Ovary (tissue), 9 donors: ENCODE data around the gene AKAP8L. TPM values are rescaled to one million over a fixed set of nuclear protein-coding genes. Genes with fewer than 3 reads are reported as not detected.

Source experiments
- DNase-seq, 5 donors: peaks; one replicate each; pipeline ENCODE4 v3.0.0-alpha.2; 2019 to 2020
- H3K27ac ChIP-seq, 2 donors: fragments of 200-600 bp; one replicate each; pipeline versions ENCODE4 v1.5.1 to v1.8.0; 2019 to 2022
- H3K27me3 ChIP-seq: fragments of 200-600 bp; one replicate; pipeline ENCODE4 v1.8.0; 2022
- H3K36me3 ChIP-seq: fragments of 200-600 bp; sonication (generic); one replicate; pipeline ENCODE4 v1.5.1; 2019
- H3K4me1 ChIP-seq: one replicate; pipeline ENCODE4 v1.8.1; 2013; ENCODE audit warnings: mild to moderate bottlenecking, moderate library complexity; ENCODE audit not compliant: insufficient read depth
- H3K4me3 ChIP-seq: fragments of 200-600 bp; sonication (generic); one replicate; pipeline ENCODE4 v1.5.1; 2017
- H3K9me3 ChIP-seq, 2 donors: fragments of 200-600 bp in 1 of 2; sonication (generic) in 1 of 2; one replicate each; pipeline versions ENCODE4 v1.5.1 to v1.8.1; 2013 to 2019; ENCODE audit warnings: mild to moderate bottlenecking in 1 of 2, moderate library complexity in 1 of 2
- EP300 ChIP-seq: sonication (generic); formaldehyde crosslinking; IDR thresholded peaks from one replicate; pipeline ENCODE4 v1.6.1; 2017; ENCODE audit warnings: antibody characterized with exemption
- POLR2A ChIP-seq: fragments of 450-650 bp; IDR thresholded peaks from one replicate; pipeline ENCODE4 v1.6.1; 2017; ENCODE audit warnings: antibody characterized with exemption, mild to moderate bottlenecking, moderate library complexity
- WGBS, 3 donors: extraction: QIAGEN DNeasy Blood & Tissue Kit in 1 of 3; methylation state at CpG; one replicate each; pipeline versions ENCODE4 v1.1.5 to v1.1.7; 2013 to 2017; 5-methylcytosine and 5-hydroxymethylcytosine counted together
- intact Hi-C, 4 donors: fragments of 100-400 bp; cut with DNase I; formaldehyde crosslinking; loops; one replicate each; pipeline versions ENCODE4 v1.11.0 to v1.15.1; 2022 to 2023
- polyA plus RNA-seq, 2 donors: library from polyadenylated mRNA; stranded (reverse); fragments of 200-250 nt in 1 of 2; fragments of 350-450 nt in 1 of 2; fragmentation: Illumina TruSeq in 1 of 2; extraction: RNeasy Lipid Tissue Mini Kit (QIAGEN cat#74804) in 1 of 2; gene quantifications; one replicate each; pipeline ENCODE4 v1.2.3, GENCODE V29; 2013 to 2014
- total RNA-seq, 7 donors: library from RNA; depleted of rRNA in 2 of 7; stranded (reverse); fragments of >200 nt in 2 of 7; fragmentation: NEBNext Ultra II Directional in 3 of 7; extraction: Animal tissue kit (Norgen Biotek cat#: 25700) in 3 of 7; gene quantifications; one replicate each; pipeline versions ENCODE4 v1.1.0 to v1.2.4, GENCODE V29; 2016 to 2023
- TF ChIP-seq, protein P1 (sequence below), 3 donors: fragments of 450-650 bp in 2 of 3; fragments of 200-600 bp in 1 of 3; IDR thresholded peaks; one replicate each; pipeline versions ENCODE4 v1.5.1 to v1.8.0; 2016 to 2022; ENCODE audit warnings: antibody characterized with exemption in 3 of 3, mild to moderate bottlenecking in 1 of 3
- donor health status: DM: no; HTN: no; CAD: no; lungs with moderate emphysema.
- donor health status: DM: no; HTN: no; CAD: no.
- donor health status: Bipolar disorder and iron deficiency.
- donor health status: DM: yes; HTN: yes; CAD: no.
- donor health status: DM: no; HTN: no; CAD: no.
- donor health status: DM: yes; HTN: yes; CAD: no.

AKAP8L gene
- total and polyA plus RNA-seq, 9 donors = 70.3 to 121 (median 93.0) TPM

DNA sequence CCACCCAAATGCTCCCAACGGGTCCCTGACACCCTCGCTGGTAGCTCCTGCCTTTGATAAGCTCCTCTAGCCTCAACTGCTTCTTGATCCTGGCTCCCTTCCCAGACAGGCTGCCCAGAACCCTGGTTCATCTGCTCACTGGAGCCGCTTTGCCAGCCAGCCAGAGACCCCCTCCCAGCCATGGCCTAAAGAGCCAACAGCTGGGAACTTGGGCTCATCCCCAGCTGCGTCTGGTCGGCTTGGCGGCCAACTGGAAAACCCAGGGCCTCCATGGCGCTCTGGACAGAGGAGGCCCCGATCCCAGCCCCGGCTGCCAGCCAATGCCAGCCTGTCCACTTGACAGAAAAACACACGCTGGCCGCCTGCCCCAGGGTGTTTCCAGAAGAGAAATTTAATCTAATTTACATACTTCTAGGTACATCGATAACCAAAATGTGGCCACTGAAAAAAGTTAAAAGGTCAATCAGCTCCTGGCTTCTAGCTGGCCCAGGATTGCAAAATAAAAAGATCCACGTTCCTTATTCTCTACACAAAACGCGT lies 3.0 kb upstream of the AKAP8L start:
- no peaks in the 10 kb centered on the region for H3K27me3 ChIP-seq
- peak in 4 of 5 donors; percentile 54 to 73 (median 66) for DNase-seq
- no peak overlapping the region for H3K4me3 ChIP-seq
- WGBS, 3 donors = 8 to 30% (median 27%) methylated on average over 15 of the region's 15 CpGs
- TF ChIP-seq POLR2A = no peak
- TF ChIP-seq, protein P1, sequence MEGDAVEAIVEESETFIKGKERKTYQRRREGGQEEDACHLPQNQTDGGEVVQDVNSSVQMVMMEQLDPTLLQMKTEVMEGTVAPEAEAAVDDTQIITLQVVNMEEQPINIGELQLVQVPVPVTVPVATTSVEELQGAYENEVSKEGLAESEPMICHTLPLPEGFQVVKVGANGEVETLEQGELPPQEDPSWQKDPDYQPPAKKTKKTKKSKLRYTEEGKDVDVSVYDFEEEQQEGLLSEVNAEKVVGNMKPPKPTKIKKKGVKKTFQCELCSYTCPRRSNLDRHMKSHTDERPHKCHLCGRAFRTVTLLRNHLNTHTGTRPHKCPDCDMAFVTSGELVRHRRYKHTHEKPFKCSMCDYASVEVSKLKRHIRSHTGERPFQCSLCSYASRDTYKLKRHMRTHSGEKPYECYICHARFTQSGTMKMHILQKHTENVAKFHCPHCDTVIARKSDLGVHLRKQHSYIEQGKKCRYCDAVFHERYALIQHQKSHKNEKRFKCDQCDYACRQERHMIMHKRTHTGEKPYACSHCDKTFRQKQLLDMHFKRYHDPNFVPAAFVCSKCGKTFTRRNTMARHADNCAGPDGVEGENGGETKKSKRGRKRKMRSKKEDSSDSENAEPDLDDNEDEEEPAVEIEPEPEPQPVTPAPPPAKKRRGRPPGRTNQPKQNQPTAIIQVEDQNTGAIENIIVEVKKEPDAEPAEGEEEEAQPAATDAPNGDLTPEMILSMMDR (IDR thresholded peaks at IDR 0.05) = no peak
- TF ChIP-seq EP300 = no peak
- H3K36me3 ChIP-seq = no peaks in the 10 kb centered on the region
- no peaks in the 10 kb centered on the region for H3K9me3 ChIP-seq
- H3K27ac ChIP-seq = peak overlapping the region in 1 of 2 donors; percentile 65
- H3K4me1 ChIP-seq = peaks cover 22% of the 10 kb centered on the region
- intact Hi-C loops = loop anchor here in 1 of 4 donors (10.0 kb wide), 1 partner anchor 167 kb away; no protein-coding TSS in a partner anchor

DNA sequence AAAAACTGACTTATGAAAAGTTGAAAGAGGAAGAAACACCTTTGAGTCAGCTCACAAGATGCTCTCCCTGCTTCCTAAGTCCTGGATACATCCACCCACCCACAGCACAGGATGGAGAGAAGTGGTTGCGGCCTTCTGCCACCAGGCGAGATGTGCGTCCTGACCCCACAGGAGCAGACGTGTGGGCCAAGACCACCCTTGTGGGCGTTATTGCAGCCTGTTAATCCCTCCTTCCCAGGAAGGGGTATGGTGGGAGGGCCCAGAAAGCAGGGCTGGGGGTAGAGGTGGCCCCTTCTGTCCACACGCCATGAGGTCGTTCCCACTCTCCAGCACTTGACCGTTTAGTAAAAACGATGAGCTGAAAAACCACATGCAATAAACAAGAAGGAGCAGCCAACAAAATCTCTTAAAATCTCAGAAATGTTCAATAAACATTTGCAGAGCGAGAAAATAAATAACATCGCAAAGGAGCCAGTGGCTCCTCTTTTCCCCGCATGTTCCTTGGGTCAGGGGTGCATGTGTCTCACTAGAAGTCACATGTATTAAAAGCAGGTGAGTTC lies 2.4 kb upstream of the AKAP8L start:
- Histone ChIP-seq H3K4me1 (peaks cover 24% of the 10 kb centered on the region), H3K27me3 (no peaks in the 10 kb centered on the region), H3K4me3 (no peak overlapping the region), H3K27ac (peak overlapping the region in 1 of 2 donors; percentile 65), H3K36me3 (no peaks in the 10 kb centered on the region), H3K9me3 (no peaks in the 10 kb centered on the region)
- no peak for DNase-seq
- intact Hi-C loops = loop anchor here in 1 of 4 donors (10.0 kb wide), 1 partner anchor 166 kb away; no protein-coding TSS in a partner anchor
- TF ChIP-seq EP300 (no peak), POLR2A (no peak)
- TF ChIP-seq, protein P1 (IDR thresholded peaks at IDR 0.05) = no peak
- WGBS, 3 donors = 19 to 45% (median 35%) methylated on average over 12 of the region's 12 CpGs

DNA sequence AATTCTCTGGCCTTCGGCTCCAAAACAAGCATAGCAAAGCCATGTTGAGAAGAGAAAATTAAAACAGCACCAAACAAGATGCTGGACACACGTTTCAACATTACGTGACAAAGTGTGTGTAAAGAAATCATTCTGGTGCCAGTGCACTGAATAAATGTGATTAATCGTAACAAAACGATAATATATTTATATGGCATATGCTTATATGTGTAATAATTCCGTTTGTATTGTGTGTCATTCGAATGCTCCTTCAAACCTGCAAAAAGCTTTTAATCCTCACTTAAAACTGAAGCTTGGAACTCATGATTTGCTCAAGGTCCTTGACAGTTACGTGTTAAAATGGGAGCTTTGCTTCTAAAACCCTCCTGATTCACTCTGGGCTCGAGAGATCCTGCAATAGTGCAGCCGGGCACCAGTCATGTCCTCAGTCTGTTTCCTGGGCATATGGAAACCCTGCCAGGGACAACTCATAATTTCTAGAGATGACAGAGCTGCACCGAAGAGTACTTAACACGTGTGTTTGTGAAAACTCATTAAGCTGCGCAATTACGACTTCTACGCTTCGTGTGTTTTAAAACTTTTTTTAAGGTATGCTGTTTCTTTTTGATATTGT lies 731 bp upstream of the AKAP8L start:
- no peaks in the 10 kb centered on the region for H3K36me3 ChIP-seq
- H3K27ac ChIP-seq = peak overlapping the region in 1 of 2 donors; percentile 17
- peaks cover 25% of the 10 kb centered on the region for H3K4me1 ChIP-seq
- intact Hi-C loops = loop anchor here in 1 of 4 donors (5.0 to 10.0 kb wide), 2 partner anchors 87 to 165 kb away; partner anchors contain the start of gene BRD4
- peak overlapping the region; percentile 41 for H3K4me3 ChIP-seq
- no peak for DNase-seq
- H3K9me3 ChIP-seq = no peaks in the 10 kb centered on the region
- no peaks in the 10 kb centered on the region for H3K27me3 ChIP-seq
- WGBS, 3 donors = 19 to 23% (median 20%) methylated on average over 16 of the region's 16 CpGs
- TF ChIP-seq POLR2A (no peak), EP300 (no peak)
- TF ChIP-seq, protein P1 (IDR thresholded peaks at IDR 0.05) = no peak

DNA sequence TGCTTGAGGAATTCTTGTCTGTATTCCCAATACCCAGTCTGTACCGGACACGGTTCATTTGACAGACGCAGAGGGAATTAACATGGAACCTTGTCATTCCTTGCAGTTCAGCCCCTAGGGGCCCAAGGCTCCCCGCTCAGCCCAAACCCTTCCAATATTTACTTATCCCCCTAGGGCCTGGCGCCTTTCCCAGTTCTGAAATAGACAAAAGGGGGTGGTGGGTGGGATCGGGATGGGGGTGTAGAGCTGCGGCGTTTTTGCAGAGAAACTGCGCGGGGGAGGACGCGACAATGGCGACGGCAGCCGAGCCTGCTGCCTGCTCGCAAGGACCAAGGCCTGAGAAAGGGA lies 583 bp downstream of the AKAP8L start:
- TF ChIP-seq, protein P1 (IDR thresholded peaks at IDR 0.05) = no peak
- TF ChIP-seq EP300 (no peak), POLR2A (no peak)
- WGBS, 3 donors = 0 to 1% (median 1%) methylated on average over 16 of the region's 16 CpGs

More for the DNA sequence above, 583 bp downstream of the AKAP8L start:
- Histone ChIP-seq H3K27ac (peak overlapping the region; percentile 22 to 67), H3K4me3 (peak overlapping the region; percentile 99), H3K36me3 (no peaks in the 10 kb centered on the region), H3K9me3 (no peaks in the 10 kb centered on the region), H3K4me1 (peaks cover 25% of the 10 kb centered on the region), H3K27me3 (no peaks in the 10 kb centered on the region)
- intact Hi-C loops = loop anchor here in 1 of 4 donors (5.0 kb wide), 1 partner anchor 86 kb away; the partner anchor contains the start of gene BRD4
- peak in 2 of 5 donors; percentile 51 to 59 for DNase-seq
